HG03565 (cell line): ENCODE results near the gene PPFIA1.

Experiments used
- ATAC-seq: cut with Tn5 transposase; IDR thresholded peaks from one replicate; pipeline ENCODE4 v1.9.1; 2021; ENCODE audit warnings: mild to moderate bottlenecking, moderate library complexity; ENCODE audit not compliant: unreplicated experiment

PPFIA1 gene

GRCh38 chr11:70409437-70409836, 138.9 kb downstream of the PPFIA1 start:
- ATAC-seq = no peak

GRCh38 chr11:70409871-70410270, 139.4 kb downstream of the PPFIA1 start:
- no peak for ATAC-seq

GRCh38 chr11:70410276-70411205, 140.1 kb downstream of the PPFIA1 start:
- ATAC-seq = no peak

- ATAC-seq = no peak
These were observed 141.4 kb downstream of the PPFIA1 start for GRCh38 chr11:70411713-70412452.

GRCh38 chr11:70413151-70413550, 142.7 kb downstream of the PPFIA1 start:
- no peak for ATAC-seq

- no peak for ATAC-seq
These were observed 144.0 kb downstream of the PPFIA1 start for GRCh38 chr11:70414341-70415100.

GRCh38 chr11:70415191-70415590, 144.7 kb downstream of the PPFIA1 start:
- ATAC-seq = no peak

- no peak for ATAC-seq
These were observed 145.3 kb downstream of the PPFIA1 start for GRCh38 chr11:70415642-70416395.

GRCh38 chr11:70416881-70417280, 146.4 kb downstream of the PPFIA1 start:
- ATAC-seq = no peak

DNA sequence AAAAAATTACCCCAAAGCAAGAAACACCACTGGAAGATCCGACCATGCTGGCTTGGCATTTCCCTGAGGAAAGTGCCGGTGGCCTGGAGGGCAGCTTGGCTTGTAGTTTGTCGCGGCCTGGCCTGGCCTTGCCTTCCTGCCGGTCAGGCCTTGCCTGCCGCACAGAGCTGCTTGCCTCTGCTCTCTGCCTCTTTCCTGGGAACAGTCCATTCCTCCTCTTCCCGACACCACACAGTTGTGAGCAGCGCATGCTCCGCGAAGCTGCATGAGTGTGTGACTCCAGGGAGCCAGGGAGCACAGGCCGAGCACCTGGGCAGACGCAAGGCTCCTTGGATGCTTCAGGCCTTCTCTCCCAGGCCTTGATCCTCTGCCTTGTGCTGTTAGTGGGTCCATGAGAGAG, 147.6 kb downstream of the PPFIA1 start:
- ATAC-seq = no peak

GRCh38 chr11:70419307-70420007, 149.0 kb downstream of the PPFIA1 start:
- ATAC-seq = no peak

DNA sequence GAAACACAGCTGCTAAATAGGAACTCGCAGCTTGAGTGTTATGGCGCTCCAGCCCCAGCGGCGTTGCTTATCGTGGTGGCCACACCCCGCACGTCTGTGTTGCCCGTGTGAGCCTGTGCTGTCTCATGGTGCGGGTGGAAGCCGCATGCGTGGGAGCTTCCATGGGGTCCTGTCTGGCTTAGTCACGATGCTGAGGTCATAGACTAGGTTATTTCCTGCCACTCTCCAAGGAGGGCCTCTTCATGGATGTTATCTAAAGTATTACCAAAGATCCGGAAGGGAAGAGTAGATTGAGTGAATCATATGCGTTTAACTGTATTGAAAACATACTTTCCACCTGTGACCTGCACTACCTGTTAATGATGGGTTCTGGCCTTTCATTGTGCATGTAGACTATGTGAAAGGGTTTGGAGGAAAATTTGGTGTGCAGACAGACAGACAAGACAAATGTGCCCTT, 149.5 kb downstream of the PPFIA1 start:
- ATAC-seq = no peak

- no peak for ATAC-seq
These were observed 150.0 kb downstream of the PPFIA1 start for GRCh38 chr11:70420496-70420895.

DNA sequence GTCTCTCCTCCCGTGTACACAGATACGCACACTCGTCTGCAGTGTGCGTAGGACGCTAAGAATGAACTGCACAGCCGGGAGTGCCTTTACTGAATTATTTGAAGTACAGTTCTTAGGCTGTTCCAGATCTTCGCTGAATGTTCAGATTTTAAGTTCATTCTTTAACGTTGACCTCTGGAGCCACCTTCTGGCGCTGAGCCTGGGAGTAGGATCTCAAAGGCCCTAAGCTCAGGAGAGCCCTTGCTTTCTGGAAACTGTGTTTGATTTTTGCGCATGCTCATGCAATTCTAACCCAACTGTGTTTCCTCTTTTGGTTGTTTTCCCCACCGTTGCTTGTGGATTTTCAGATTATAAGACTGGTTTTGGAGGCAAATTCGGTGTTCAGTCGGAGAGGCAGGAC, 150.6 kb downstream of the PPFIA1 start:
- no peak for ATAC-seq

- no peak for ATAC-seq
These were observed 152.4 kb downstream of the PPFIA1 start for GRCh38 chr11:70422692-70423522.

- ATAC-seq = peak; percentile 40
These were observed 153.3 kb downstream of the PPFIA1 start for GRCh38 chr11:70423523-70424505.

GRCh38 chr11:70424765-70425344, 154.4 kb downstream of the PPFIA1 start:
- peak; percentile 44 for ATAC-seq
